Non-pigmented ciliary epithelial cell (primary cell): Measurements from ENCODE around the gene CDH12.

Source experiments
- DNase-seq: peaks from one replicate; pipeline ENCODE4 v3.0.0-alpha.2; 2010; ENCODE audit warnings: low read depth

CDH12 gene

GRCh38 chr5:21704974-21705668 lies 1148.0 kb downstream of the CDH12 start:
- DNase-seq = no peak

- no peak for DNase-seq
Measured at GRCh38 chr5:21701317-21701716, 1151.8 kb downstream of the CDH12 start.
